OCI-LY1 (cell line): Measurements from ENCODE around the gene RASGRF1.

Experiments
- H2AFZ ChIP-seq: fragments of 200-600 bp; sonication (generic), shearing (Covaris generic); 2 replicates; pipeline ENCODE4 v1.6.0; 2014; ENCODE audit warnings: antibody characterized with exemption, mild to moderate bottlenecking, low read length
- H3F3A ChIP-seq: fragments of 200-600 bp; sonication (generic), shearing (Covaris generic); 2 replicates; pipeline ENCODE4 v1.6.0; 2014; ENCODE audit warnings: mild to moderate bottlenecking, antibody characterized with exemption, low read length, moderate library complexity; ENCODE audit not compliant: insufficient read depth
- H3K27ac ChIP-seq: fragments of 200-600 bp; sonication (generic); 2 replicates; pipeline ENCODE4 v1.5.1; 2014; ENCODE audit warnings: low read length, mixed run types, mild to moderate bottlenecking, low read depth; ENCODE audit not compliant: poor library complexity, severe bottlenecking
- H3K27me3 ChIP-seq: fragments of 200-600 bp; sonication (generic); 2 replicates; pipeline ENCODE4 v1.6.0; 2014; ENCODE audit warnings: antibody characterized with exemption, mild to moderate bottlenecking, low read length, moderate library complexity; ENCODE audit not compliant: insufficient read depth
- H3K36me3 ChIP-seq: fragments of 200-600 bp; sonication (generic); 2 replicates; pipeline ENCODE4 v1.6.1; 2014; ENCODE audit warnings: mild to moderate bottlenecking, antibody characterized with exemption, low read length, moderate library complexity, mixed read lengths; ENCODE audit not compliant: insufficient read depth
- H3K4me1 ChIP-seq: fragments of 200-600 bp; sonication (generic); 2 replicates; pipeline ENCODE4 v1.5.1; 2014; ENCODE audit warnings: mild to moderate bottlenecking, low read length, moderate library complexity; ENCODE audit not compliant: insufficient read depth, severe bottlenecking
- H3K4me2 ChIP-seq: fragments of 200-600 bp; sonication (generic), shearing (Covaris generic); 2 replicates; pipeline ENCODE4 v1.6.1; 2014; ENCODE audit warnings: low read length
- H3K4me3 ChIP-seq: fragments of 200-600 bp; sonication (generic); 2 replicates; pipeline ENCODE4 v1.5.1; 2014; ENCODE audit warnings: low read length, low read depth, mild to moderate bottlenecking, mixed read lengths; ENCODE audit not compliant: poor library complexity, severe bottlenecking
- H3K79me2 ChIP-seq: fragments of 200-600 bp; shearing (Covaris generic); 2 replicates; pipeline ENCODE4 v1.6.1; 2016; ENCODE audit warnings: mixed run types, low read length, mixed read lengths; ENCODE audit not compliant: insufficient read depth
- H3K9ac ChIP-seq: fragments of 200-600 bp; sonication (generic), shearing (Covaris generic); 2 replicates; pipeline ENCODE4 v1.6.1; 2014; ENCODE audit warnings: mild to moderate bottlenecking, low read length, mixed read lengths
- H3K9me2 ChIP-seq: fragments of 200-600 bp; sonication (generic), shearing (Covaris generic); 2 replicates; pipeline ENCODE4 v1.6.1; 2014; ENCODE audit warnings: low read depth, mild to moderate bottlenecking, low read length, mixed read lengths
- H3K9me3 ChIP-seq: fragments of 200-600 bp; shearing (Covaris generic); 2 replicates; pipeline ENCODE4 v1.6.1; 2014; ENCODE audit warnings: low read length, mixed read lengths
- H4K20me1 ChIP-seq: fragments of 200-600 bp; sonication (generic), shearing (Covaris generic); 2 replicates; pipeline ENCODE4 v1.6.0; 2016; ENCODE audit warnings: mild to moderate bottlenecking, low read length; ENCODE audit not compliant: insufficient read depth
- CTCF ChIP-seq: fragments of 200-600 bp; sonication (generic), shearing (Covaris generic); IDR thresholded peaks from 2 replicates; pipeline ENCODE4 v1.5.1; 2017; ENCODE audit warnings: mild to moderate bottlenecking, antibody characterized with exemption, low read length, moderate library complexity, mixed read lengths
- EZH2 ChIP-seq: fragments of 200-600 bp; sonication (generic), shearing (Covaris generic); IDR thresholded peaks from 2 replicates; pipeline ENCODE4 v1.8.0; 2017; ENCODE audit warnings: borderline replicate concordance, mixed run types, mild to moderate bottlenecking, antibody characterized with exemption, low read length, moderate library complexity, mixed read lengths

RASGRF1 gene

GRCh38 chr15:79051029-79051428 is 39.6 kb downstream of the RASGRF1 start:
- Histone ChIP-seq H3K4me3 (no peak overlapping the region), H3F3A (no peaks in the 10 kb centered on the region), H3K9me2 (no peaks in the 10 kb centered on the region), H3K9me3 (no peaks in the 10 kb centered on the region), H3K4me1 (no peaks in the 10 kb centered on the region), H4K20me1 (no peaks in the 10 kb centered on the region), H3K27ac (no peak overlapping the region), H3K36me3 (no peaks in the 10 kb centered on the region), H3K9ac (no peak overlapping the region), H3K27me3 (no peaks in the 10 kb centered on the region; the same call in 1 of the 2 replicates), H3K79me2 (no peaks in the 10 kb centered on the region), H2AFZ (no peak overlapping the region), H3K4me2 (no peak overlapping the region)
- TF ChIP-seq CTCF (no peak), EZH2 (no peak)

- no peaks in the 10 kb centered on the region; the same call in 1 of the 2 replicates for H3K27me3 ChIP-seq
- no peaks in the 10 kb centered on the region for H3K79me2 ChIP-seq
- TF ChIP-seq CTCF (no peak), EZH2 (no peak)
- H3K4me1 ChIP-seq = no peaks in the 10 kb centered on the region
- H3K36me3 ChIP-seq = no peaks in the 10 kb centered on the region
- H3K9ac ChIP-seq = no peak overlapping the region
- no peaks in the 10 kb centered on the region for H4K20me1 ChIP-seq
- no peaks in the 10 kb centered on the region for H3K9me2 ChIP-seq
- H3K9me3 ChIP-seq = no peaks in the 10 kb centered on the region
- H3K4me3 ChIP-seq = no peak overlapping the region
- H3F3A ChIP-seq = no peaks in the 10 kb centered on the region
- no peak overlapping the region for H3K4me2 ChIP-seq
- no peak overlapping the region for H3K27ac ChIP-seq
- H2AFZ ChIP-seq = no peak overlapping the region
Measured at GRCh38 chr15:79050341-79050740, 40.2 kb downstream of the RASGRF1 start.

GRCh38 chr15:79049416-79049815 is 41.2 kb downstream of the RASGRF1 start:
- H3K9ac ChIP-seq = no peak overlapping the region
- no peaks in the 10 kb centered on the region for H3F3A ChIP-seq
- H3K4me3 ChIP-seq = no peak overlapping the region
- H3K27me3 ChIP-seq = no peaks in the 10 kb centered on the region; the same call in 1 of the 2 replicates
- H3K9me3 ChIP-seq = no peaks in the 10 kb centered on the region
- TF ChIP-seq CTCF = no peak
- no peak for TF ChIP-seq EZH2
- H3K79me2 ChIP-seq = no peaks in the 10 kb centered on the region
- H4K20me1 ChIP-seq = no peaks in the 10 kb centered on the region
- no peak overlapping the region for H2AFZ ChIP-seq
- no peaks in the 10 kb centered on the region for H3K36me3 ChIP-seq
- no peak overlapping the region for H3K4me2 ChIP-seq
- H3K27ac ChIP-seq = no peak overlapping the region
- H3K4me1 ChIP-seq = no peaks in the 10 kb centered on the region
- no peaks in the 10 kb centered on the region for H3K9me2 ChIP-seq
